Stimulated activated CD8-positive, alpha-beta memory T cell treated with anti-CD3 and anti-CD28 coated beads, Interleukin-12 subunit alpha, Interleukin-12 subunit beta, amount 100 ng/mL, for 24 hours (primary cell): ENCODE data around the gene DMXL2.
"Not testable (repeated sequence)": the region's sequence is repeated elsewhere in the genome, so short reads cannot be mapped to it uniquely, and the experiment has no call there.

Experiments
- DNase-seq: peaks from one replicate; pipeline ENCODE4 v3.0.0-alpha.2; 2020; ENCODE audit errors: extremely low read depth

DMXL2 gene

DNA sequence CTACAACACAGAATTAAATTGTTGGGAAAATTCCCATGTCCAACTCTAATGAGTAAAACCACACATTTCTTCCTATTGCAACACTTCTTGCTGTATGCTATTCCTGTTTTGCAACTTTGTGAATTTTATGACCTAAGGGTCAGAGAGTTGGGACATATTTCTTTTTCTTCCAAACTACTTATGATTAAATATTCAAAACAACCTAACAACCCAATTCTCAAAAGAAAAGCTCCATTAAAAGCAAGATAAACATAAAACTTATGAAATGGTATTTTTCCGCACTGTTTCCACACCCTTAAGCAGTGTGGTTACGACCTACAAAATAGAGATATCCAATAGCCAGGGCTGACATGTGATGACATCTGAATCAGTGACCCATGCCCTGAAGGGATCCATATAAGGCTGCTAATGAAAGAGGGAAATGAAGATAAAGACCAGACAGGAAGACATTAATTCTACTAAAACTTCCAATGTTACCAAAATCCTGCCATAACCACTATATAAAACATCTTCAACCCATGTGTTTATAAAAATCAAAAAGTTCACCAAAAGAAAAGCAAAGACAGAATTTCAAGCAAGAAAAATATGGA is 45.6 kb downstream of the DMXL2 start:
- no peak for DNase-seq

DNA sequence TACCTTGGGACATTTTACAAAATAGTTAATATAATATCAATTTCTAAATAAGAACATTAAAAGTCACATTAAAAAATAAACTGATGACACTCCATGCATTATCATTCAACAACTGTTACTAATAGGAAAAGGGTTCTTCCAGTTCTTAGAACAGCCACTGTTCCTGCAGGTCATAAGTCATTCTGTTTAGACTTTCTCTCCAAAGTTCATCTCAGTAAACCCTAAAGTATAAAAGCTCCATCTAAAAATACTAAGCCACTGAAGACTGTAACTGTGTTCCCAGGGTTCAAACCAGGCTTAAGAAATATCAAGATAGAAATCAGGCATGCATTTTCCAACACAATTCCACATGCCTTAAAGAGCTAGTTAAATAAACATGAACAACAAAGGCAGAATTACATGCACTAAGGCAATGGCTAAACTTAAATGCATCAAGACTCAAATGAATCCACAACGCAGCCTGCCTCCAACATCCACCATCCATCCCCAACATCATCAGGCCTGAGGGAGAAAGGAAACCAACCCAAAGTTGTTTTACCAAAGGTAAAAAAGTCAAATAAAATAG is 46.2 kb downstream of the DMXL2 start:
- DNase-seq, result no peak

DNA sequence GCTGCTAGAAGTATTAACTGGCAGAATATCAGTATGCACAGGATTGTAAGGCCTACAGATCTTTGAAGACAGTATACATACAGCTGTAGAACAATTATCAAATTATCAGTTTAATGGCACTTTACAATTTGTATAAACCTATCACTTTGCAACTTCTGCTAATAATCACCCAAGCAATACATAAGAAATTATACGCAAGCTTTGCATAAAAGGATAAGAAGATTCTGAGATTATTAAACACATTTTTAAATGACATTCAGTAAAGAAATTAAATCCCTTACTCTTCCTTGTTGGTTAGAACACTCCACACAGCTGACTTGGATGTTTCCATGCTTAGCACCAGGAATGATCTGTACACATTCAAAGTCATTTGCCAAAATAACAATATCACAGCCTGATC is 46.8 kb downstream of the DMXL2 start:
- DNase-seq, result no peak

DNA sequence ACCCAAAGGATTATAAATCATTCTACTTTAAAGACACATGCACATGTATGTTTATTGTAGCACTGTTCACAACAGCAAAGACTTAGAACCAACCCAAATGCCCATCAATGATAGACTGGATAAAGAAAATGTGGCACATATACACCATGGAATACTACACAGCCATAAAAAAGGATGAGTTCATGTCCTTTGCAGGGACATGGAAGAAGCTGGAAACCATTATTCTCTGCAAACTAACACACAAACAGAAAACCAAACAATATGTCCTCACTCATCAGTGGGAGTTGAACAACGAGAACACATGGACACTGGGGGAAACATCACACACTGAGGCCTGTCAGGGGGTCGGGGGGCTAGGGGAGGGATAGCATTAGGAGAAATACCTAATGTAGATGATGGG is 49.2 kb downstream of the DMXL2 start:
- DNase-seq, result not testable (repeated sequence)

DNA sequence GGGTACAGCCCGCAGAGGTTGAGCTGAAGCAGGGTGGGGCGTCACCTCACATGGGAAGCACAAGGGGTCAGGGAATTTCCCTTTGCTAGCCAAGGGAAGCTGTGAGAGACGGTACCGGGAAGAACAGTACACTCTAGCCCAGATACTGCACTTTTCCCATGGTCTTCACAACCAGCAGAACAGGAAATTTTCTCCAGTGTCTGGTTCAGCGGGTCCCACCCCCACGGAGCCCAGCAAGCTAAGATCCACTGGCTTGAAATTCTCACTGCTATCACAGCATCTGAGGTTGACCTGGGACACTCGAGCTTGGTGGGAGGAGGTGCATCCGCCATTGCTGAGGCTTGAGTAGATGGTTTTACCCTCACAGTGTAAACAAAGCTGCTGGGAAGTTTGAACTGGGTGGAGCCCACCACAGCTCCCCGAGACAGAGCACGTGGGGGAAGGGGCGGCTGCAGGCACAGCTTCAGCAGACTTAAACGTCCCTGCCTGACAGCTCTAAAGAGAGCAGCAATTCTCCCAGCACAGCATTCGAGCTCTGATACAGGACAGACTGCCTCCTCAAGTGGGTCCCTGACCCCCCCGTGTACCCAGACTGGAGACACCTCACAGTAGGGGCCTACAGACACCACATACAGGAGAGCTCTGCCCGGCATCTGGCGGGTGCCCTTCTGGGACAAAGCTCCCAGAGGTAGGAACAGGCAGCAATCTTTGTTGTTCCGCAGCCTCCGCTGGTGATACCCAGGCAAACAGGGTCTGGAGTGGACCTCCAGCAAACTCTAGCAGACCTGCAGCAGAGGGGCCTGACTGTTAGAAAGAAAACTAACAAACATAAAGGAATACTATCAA is 53.4 kb downstream of the DMXL2 start:
- not testable (repeated sequence) for DNase-seq

DNA sequence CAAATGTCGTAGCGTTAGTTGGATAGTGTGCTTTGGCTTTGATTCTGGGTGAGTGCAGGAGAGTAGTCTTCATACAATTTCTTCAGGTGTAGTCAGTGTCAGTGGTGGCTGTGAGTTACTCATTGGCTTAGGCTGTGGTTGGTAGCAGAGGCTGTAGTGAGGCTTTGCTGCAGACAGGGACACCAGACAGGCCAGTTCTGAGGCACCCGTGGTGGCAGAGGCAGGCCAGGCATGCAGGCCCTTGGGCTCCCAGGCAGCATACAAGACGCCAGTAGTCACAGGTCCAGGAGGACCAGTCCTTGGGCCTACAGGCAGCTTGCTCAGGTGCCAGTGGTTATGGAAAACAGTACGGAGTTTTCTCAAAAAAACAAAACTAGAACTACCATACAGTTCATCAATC is 61.3 kb downstream of the DMXL2 start:
- no peak for DNase-seq

DNA sequence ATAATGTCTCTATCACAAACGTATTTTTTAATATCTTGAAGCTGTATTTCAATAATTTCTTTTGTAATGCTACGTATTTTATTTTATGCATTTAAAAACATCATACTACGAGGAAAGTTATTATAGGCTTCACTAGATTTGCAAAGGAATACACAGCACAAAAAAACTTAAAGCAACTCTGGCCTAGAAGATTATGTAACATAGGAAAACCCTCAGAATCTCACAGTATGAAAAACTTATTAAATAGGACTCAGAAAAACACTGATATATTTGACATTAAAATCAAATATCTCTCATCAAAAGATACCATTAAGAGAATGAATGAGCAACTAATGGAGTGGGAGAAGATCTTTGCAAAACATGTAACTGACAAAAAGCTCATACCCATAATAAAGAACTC is 63.7 kb downstream of the DMXL2 start:
- no peak for DNase-seq

DNA sequence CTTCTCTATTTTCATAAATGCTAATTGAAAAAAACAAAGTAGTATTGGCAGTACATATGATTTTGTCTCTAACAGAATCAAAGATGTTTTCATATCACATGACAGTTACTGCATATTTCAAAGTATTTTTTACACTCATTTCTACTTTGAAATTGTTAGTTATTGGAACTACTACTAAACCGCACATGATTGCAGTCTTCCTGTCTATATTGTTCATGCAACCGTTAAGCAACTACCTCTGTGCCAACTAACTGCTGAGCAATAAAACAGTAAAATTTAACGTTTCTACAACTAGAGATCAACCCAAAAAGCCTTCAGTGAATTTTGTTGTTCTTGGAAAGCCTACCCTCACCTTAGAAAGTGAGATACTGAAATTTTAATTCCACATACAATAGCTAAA is 64.2 kb downstream of the DMXL2 start:
- DNase-seq, result no peak

DNA sequence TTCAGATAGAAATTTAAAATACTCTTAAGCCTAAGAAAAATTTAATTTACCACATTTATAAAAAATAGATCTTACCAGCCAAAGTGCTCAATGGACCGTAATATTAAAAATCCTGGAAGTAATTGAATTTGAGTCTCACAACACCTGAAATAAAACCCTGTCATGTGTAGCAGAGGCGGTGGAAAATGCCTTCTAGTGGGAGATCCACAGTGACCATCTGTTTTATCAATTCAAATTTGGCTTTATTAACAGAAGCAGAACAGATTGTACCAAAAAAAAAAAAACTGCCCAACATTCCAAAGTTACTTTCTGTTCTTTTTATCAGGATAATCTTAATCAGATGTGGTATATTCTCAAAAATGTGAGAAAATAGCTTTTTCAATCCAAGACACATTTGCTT is 71.7 kb downstream of the DMXL2 start:
- DNase-seq, result no peak

DNA sequence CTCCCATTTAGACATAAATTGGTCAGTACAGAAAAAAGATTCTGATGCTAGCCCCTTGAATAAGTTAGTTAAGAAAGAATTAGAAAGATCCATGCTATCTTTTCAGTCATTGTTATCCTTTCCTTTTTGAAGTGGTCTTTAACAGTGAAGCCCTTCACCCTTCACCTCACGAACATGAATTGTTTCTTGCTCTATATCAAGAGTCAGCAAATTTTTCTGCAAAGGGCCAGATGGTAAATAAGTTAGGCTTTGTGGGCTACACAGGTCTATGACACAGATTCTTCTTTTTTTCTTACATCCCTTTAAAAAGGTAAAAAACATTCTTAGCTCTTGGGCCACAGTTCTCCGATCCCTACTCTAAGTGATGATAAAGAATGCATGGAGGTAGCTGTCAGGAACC is 74.9 kb downstream of the DMXL2 start:
- DNase-seq, result no peak

DNA sequence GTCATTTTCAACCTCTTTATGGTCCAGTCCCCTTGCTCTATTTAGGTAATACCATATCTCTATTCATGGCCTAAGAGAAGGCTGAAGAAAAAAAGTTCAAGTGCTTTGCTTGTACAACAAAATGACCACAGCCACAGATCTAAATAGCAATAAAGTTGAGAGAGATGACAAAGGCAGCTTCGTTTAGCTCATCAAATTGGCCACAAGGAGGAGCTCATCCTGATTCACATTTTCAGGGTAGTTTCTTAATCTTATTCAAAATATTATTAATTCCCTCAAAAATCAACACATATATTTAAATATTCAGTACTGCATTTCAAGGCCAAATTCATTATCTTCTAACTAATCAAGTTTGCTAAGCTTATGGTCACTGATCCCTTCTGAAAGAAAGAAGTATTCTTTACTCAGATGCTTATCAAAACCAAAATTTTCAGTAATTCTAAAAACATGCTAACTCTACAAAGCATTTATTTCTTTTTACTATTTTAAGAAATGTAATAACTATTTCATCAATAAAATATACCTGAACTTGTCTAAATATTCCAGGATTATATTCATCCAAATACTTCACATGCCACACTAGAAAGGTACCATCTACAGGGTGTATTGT is 85.5 kb downstream of the DMXL2 start:
- DNase-seq, result no peak

DNA sequence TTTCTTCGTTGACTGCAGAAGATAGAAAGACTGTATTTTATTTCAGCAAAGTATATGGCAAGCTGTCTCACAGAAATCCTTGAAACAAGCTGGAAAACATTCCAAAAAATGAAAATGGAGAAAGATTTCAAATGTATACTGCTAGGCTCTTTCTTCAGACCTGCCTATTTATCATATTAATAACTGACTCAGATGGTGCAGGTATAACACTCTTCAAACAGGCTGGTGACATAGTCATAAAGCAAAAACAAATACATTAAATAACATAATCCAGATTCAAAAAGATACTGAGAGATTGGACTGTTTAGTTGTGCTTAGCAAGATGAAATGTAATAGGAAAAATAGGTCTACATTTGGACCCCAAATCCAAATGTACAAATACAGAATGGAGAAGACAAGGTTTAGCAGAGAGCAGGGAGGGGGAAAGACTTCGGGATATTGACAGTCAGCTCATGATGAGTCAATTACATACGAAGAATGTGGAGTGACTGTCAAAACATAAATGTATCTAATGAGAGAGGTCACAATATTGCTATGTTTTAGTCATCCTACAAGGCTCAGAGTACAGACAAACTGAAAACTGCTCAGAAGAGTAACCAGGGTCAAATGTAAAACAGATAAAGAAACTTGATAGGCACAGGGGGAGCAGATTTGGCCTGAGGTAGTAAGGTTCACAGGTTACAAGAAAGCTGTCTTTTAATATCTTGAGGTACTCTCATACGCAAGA is 88.7 kb downstream of the DMXL2 start:
- DNase-seq, result no peak

DNA sequence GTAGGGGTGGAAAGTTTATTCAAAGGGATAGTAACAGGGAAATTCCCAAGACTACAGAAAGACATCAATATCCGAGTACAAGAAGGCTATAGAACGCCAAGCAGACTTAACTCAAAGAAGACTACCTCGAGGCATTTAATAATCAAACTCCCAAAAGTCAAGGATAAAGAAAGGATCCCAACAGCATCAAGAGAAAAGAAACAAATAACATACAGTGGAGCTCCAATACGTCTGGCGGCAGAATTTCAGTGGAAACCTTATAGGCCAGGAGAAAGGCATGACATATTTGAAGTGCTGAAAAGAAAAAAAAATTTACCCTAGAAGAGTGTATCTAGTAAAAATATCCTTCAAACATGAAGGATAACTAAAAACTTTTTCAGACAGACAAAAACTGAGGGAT is 95.6 kb downstream of the DMXL2 start:
- DNase-seq, result no peak

DNA sequence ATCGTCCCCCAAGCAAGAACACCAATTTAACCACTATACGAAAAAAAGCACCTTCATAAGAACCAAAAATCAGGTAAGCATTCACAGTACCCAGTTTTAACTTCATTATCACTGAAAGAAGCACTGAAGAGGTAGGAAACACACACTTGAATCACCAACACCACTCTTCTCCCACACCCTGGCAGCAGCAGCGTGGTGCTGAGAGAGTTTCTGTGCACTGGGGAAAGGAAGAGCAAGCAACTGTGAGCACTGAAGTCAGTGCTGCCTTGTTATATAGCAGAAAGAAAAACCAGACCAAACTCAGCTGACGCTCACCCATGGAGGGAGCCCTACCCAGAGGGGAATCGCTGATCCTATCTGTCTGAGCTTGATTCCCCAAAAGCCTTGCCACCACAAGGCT is 98.2 kb downstream of the DMXL2 start:
- no peak for DNase-seq

DNA sequence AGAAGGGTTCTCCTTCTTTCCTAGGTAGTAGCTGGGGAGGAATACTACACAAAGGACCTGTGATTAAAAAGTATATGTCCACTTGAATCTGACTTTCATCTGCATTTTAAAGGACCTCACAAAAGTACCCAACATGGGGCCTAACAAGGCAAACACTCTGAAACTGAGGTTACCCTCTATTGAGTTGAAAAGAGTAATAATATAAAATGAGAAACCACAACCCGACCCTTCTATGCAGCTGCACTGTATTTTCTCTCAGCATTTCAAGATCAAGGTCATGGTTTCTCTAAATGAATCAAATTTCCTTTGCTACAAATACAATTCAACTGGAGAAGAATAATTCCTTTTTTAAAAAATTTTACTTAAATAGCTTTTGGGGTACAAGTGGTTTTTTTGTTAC is 106.3 kb downstream of the DMXL2 start:
- no peak for DNase-seq

DNA sequence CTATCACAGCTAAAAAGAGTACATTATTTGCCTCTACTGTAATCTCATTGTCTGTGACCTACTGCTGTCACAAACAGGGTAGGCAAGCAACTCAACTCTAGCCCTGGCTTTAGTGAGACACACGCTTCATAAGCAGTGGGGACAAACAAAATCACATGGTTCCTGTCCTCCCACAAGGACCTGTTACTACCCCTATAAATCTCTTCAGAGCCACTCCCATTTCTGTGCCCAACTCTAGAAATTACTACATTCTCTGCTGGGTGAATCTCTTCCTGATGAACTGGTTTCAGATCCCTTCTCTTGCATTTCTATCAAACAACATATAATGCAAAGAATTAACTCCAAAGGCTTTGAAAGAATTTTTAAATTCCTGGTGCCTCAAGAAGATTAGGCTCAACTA is 117.3 kb downstream of the DMXL2 start:
- DNase-seq, result no peak

DNA sequence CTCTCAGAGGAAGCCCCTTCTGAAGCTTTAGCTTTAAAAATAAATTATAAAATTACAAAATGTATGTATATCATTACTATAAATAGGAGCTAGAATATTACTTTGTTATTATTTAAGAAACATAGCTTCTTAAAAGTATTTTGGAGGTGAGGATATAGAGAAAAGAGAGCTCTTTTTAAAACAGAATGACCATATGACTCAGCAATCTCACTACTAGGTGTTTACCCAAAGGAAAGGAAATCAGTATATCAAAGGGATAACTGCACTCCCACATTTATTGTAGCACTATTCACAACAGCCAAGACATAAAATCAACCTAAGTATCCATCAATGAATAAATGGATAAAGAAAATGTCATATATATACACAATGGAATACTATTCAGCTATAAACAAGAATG is 119.6 kb downstream of the DMXL2 start:
- no peak for DNase-seq

DNA sequence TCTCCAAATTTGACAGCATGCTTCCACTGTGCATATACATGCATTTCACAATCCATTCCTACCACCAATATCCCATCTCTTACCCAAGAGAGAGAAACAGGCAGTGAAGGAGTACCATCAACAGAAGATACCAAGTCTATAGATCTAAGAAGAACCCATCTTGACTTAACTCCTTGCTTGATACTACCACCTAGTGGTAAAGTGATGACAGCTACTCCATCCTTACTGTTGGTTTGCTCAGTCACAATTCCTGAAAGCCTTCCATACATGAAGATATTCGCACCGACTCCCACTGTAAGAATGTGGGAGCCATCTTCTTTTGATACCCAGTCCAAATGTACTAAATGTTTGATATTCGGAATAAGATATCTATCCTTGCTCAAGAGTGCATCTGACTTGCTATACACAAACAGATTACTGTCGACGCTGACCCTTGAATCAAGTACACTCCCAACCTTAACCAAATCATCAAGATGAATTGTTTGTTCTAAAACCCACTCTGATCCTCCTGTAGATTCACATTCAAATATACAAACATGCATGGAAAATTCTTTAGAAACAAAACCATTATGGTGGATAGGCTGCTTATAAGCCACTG is 123.1 kb downstream of the DMXL2 start:
- DNase-seq, result no peak

DNA sequence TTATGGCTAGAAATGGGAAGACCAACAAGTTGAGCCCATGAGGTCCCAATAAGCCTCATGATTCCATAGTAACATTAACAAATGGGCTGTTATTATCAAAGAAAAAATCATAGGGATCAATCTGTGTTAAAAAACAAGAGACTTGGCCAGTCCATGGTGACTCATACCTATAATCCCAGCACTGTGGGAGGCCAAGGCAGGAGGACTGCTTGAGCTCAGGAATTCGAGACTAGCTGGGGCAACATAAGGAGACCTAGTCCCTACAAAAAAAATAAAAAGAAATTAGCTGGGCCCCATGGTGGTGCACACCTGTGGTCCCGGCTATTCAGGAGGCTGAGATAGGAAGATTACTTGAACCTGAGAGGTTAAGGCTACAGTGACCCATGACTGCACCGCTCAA is 124.8 kb downstream of the DMXL2 start:
- DNase-seq, result no peak

DNA sequence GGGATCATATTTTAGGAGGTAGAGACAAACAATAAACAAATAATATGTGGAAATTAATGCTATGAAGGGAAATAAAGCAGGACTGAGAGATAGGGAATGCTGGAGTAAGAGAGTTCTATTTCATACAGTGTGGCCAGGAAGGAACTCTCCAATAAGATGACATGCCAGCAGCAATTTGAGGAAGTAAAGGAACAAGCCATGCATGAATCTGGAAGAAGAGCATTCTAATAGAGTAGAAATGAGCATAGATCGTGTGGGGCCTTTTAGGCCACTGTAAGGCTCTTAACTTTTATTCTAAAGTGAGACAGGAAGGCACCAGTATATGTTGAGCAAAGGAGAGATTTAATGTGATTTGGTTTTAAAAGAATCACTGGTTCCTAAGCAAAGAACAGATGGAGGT is 126.3 kb downstream of the DMXL2 start:
- no peak for DNase-seq

DNA sequence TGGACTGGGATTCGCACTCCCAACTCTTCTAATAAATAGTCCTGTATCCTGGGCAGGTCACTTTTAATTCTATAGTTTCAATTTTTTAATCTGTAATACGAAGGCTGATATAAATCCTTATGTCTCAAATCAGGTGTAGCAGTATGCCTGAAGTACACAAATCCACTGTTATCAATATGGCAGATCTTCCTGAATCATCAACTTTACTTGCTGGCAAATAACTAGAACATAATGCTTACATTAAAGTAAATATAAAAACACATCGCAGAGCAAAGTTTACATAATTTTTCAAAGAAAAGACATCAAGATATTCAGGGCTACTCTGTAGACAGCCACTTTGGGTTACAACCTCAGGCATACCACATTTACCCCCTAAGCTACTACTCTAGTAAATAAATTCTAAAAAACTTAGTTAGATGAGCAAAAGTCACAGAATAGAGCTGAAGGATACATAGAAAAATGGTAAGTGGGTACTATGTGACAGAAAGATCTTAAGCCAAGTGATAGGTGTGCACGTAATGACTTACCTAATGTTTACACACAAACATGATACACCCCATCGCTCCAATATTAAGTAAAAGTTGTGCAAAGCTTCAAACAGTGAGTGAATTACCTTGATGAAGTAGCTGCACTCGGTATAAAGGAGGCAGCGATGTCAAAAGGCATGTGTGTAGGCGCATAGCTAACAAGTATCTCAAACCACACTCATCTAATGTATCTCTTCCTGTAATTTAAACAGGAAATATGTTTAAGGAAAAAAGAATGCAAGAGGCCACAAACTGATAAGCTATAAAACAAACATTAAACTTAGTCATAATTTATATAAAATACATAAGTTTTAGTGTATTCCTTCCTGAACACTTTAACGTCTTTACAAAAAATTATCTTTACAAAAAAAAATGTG is 127.9 kb downstream of the DMXL2 start:
- DNase-seq, result no peak
